ENCODE results near the gene GLB1L. TPM values are rescaled to one million over a fixed set of nuclear protein-coding genes. Genes with fewer than 3 reads are reported as not detected.
"Not testable (repeated sequence)": the region's sequence is repeated elsewhere in the genome, so short reads cannot be mapped to it uniquely, and the experiment has no call there.

Gene GLB1L
- total RNA-seq, 1 donor from 2014 or later: 7.3 TPM

- Mint-ChIP-seq H3K36me3 (ENCODE audit: low read depth, unreplicated experiment) (no peaks in the 10 kb centered on the region), H3K4me1 (ENCODE audit: unreplicated experiment) (peaks cover 9% of the 10 kb centered on the region), H3K4me3 (ENCODE audit: unreplicated experiment) (no peak overlapping the region), H3K27me3 (ENCODE audit: unreplicated experiment) (peaks cover 2% of the 10 kb centered on the region), H3K27ac (ENCODE audit: unreplicated experiment) (no peak overlapping the region), H3K9me3 (ENCODE audit: unreplicated experiment) (no peaks in the 10 kb centered on the region)
- no peak for TF ChIP-seq CTCF (IDR thresholded peaks at IDR 0.05; ENCODE audit: unreplicated experiment)
- no peak for DNase-seq (ENCODE audit: low spot score)
These were observed 21.0 kb upstream of the GLB1L start for GRCh38 chr2:219266232-219266631.

- Mint-ChIP-seq H3K9me3 (ENCODE audit: unreplicated experiment) (no peaks in the 10 kb centered on the region), H3K4me3 (ENCODE audit: unreplicated experiment) (no peak overlapping the region), H3K36me3 (ENCODE audit: low read depth, unreplicated experiment) (no peaks in the 10 kb centered on the region), H3K27me3 (ENCODE audit: unreplicated experiment) (peaks cover 2% of the 10 kb centered on the region), H3K4me1 (ENCODE audit: unreplicated experiment) (peaks cover 13% of the 10 kb centered on the region), H3K27ac (ENCODE audit: unreplicated experiment) (no peak overlapping the region)
- DNase-seq (ENCODE audit: low spot score): no peak
- TF ChIP-seq CTCF (IDR thresholded peaks at IDR 0.05; ENCODE audit: unreplicated experiment): no peak
These were observed 16.0 kb upstream of the GLB1L start for GRCh38 chr2:219261024-219261855.

- not testable (repeated sequence) for H3K27me3 Mint-ChIP-seq (ENCODE audit: unreplicated experiment)
These were observed 13.7 kb upstream of the GLB1L start for GRCh38 chr2:219258942-219259341.

GRCh38 chr2:219254590-219255201 lies 9.5 kb upstream of the GLB1L start:
- H3K27me3 Mint-ChIP-seq (ENCODE audit: unreplicated experiment): peaks cover 15% of the 10 kb centered on the region

More at GRCh38 chr2:219258942-219259341, 13.7 kb upstream of the GLB1L start:
- H3K9me3 Mint-ChIP-seq (ENCODE audit: unreplicated experiment); DNase-seq (ENCODE audit: low spot score); H3K4me3 Mint-ChIP-seq (ENCODE audit: unreplicated experiment); H3K27ac Mint-ChIP-seq (ENCODE audit: unreplicated experiment); H3K36me3 Mint-ChIP-seq (ENCODE audit: low read depth, unreplicated experiment): not testable (repeated sequence)
- peaks cover 11% of the 10 kb centered on the region for H3K4me1 Mint-ChIP-seq (ENCODE audit: unreplicated experiment)

More at GRCh38 chr2:219254590-219255201, 9.5 kb upstream of the GLB1L start:
- peak overlapping the region; percentile 57 for H3K4me3 Mint-ChIP-seq (ENCODE audit: unreplicated experiment)
- no peak for DNase-seq (ENCODE audit: low spot score)
- H3K9me3 Mint-ChIP-seq (ENCODE audit: unreplicated experiment): no peaks in the 10 kb centered on the region
- peak overlapping the region; percentile 22 for H3K27ac Mint-ChIP-seq (ENCODE audit: unreplicated experiment)
- TF ChIP-seq CTCF (IDR thresholded peaks at IDR 0.05; ENCODE audit: unreplicated experiment): no peak
- peaks cover 6% of the 10 kb centered on the region for H3K4me1 Mint-ChIP-seq (ENCODE audit: unreplicated experiment)
- peaks cover 12% of the 10 kb centered on the region for H3K36me3 Mint-ChIP-seq (ENCODE audit: low read depth, unreplicated experiment)
